ENCODE results near the gene KMT5C.

Gene KMT5C

GRCh38 chr19:55385724-55386492 is 46.2 kb downstream of the KMT5C start, which contains the start of gene RPL28:
TSS of gene RPL28 (plus strand) at chr19:55385932. CDS start at chr19:55386358, 426 bp downstream.
- DNase-seq (ENCODE audit: low read depth), result peak; percentile 95

GRCh38 chr19:55386493-55386971 is 46.9 kb downstream of the KMT5C start:
- no peak for DNase-seq (ENCODE audit: low read depth)

- no peak for DNase-seq (ENCODE audit: low read depth)
Measured at GRCh38 chr19:55387736-55388497, 48.2 kb downstream of the KMT5C start.

- no peak for DNase-seq (ENCODE audit: low read depth)
Measured at GRCh38 chr19:55389386-55390317, 50.0 kb downstream of the KMT5C start.

GRCh38 chr19:55390461-55390880 is 50.8 kb downstream of the KMT5C start:
- no peak for DNase-seq (ENCODE audit: low read depth)

- no peak for DNase-seq (ENCODE audit: low read depth)
Measured at GRCh38 chr19:55391191-55391670, 51.6 kb downstream of the KMT5C start.

- no peak for DNase-seq (ENCODE audit: low read depth)
Measured at GRCh38 chr19:55391702-55392615, 52.3 kb downstream of the KMT5C start.

- DNase-seq (ENCODE audit: low read depth), result no peak
Measured at GRCh38 chr19:55392820-55393761, 53.4 kb downstream of the KMT5C start.

Measured in stromal cell of bone marrow (primary cell).